ENCODE results near the gene G6PC3.

- no peak for TF ChIP-seq CTCF (IDR thresholded peaks at IDR 0.05)
- TF ChIP-seq POLR2A (IDR thresholded peaks at IDR 0.05): no peak
Observed at GRCh38 chr17:44088254-44088653, 17.7 kb downstream of the G6PC3 start.
